Measurements from ENCODE around the gene PTPN11.
A peak's percentile ranks its signal among the peaks of the same experiment; 100 is the strongest.
"Not testable (repeated sequence)": the region's sequence is repeated elsewhere in the genome, so short reads cannot be mapped to it uniquely, and the experiment has no call there.

PTPN11 gene

GRCh38 chr12:112401903-112402498, 16.7 kb upstream of the PTPN11 start:
- Histone ChIP-seq H3K4me2 (ENCODE audit: insufficient read depth, low read length) (no peak overlapping the region), H4K20me1 (ENCODE audit: insufficient read depth, low read length) (peaks cover 22% of the 10 kb centered on the region), H3K4me3 (ENCODE audit: low read depth in 1 of 2, low read length in 2 of 2) (no peak overlapping the region), H3K27me3 (ENCODE audit: insufficient read depth, low read length, poor library complexity) (no peaks in the 10 kb centered on the region), H3K79me2 (ENCODE audit: insufficient read depth, low read length) (peaks cover 4% of the 10 kb centered on the region; the same call in 1 of the 2 replicates), H3K36me3 (ENCODE audit: insufficient read depth, low read length) (peaks cover 31% of the 10 kb centered on the region), H3K9me3 (ENCODE audit: insufficient read depth, low read length, severe bottlenecking) (no peaks in the 10 kb centered on the region), H3K9ac (ENCODE audit: low read depth, low read length) (no peak overlapping the region), H3K4me1 (ENCODE audit: insufficient read depth, low read length) (peaks cover 4% of the 10 kb centered on the region; the same call in 1 of the 2 replicates), H3K27ac (ENCODE audit: low read length) (no peak overlapping the region), H2AFZ (ENCODE audit: low read depth, low read length) (no peak overlapping the region)
- DNase-seq: no peak
- no peak for ATAC-seq (ENCODE audit: insufficient read depth, low read depth)
- no peak for TF ChIP-seq EZH2 (IDR thresholded peaks at IDR 0.05; ENCODE audit: borderline replicate concordance, low read depth, low read length, severe bottlenecking)
- TF ChIP-seq CTCF (IDR thresholded peaks at IDR 0.05; ENCODE audit: borderline replicate concordance, extremely low read depth, low read length, poor library complexity, severe bottlenecking): no peak

- Histone ChIP-seq H3K27me3 (ENCODE audit: insufficient read depth, low read length, poor library complexity) (no peaks in the 10 kb centered on the region), H4K20me1 (ENCODE audit: insufficient read depth, low read length) (peaks cover 35% of the 10 kb centered on the region), H3K9ac (ENCODE audit: low read depth, low read length) (no peak overlapping the region), H2AFZ (ENCODE audit: low read depth, low read length) (no peak overlapping the region), H3K36me3 (ENCODE audit: insufficient read depth, low read length) (peaks cover 53% of the 10 kb centered on the region), H3K4me2 (ENCODE audit: insufficient read depth, low read length) (peak overlapping the region; percentile 81), H3K79me2 (ENCODE audit: insufficient read depth, low read length) (peaks cover 27% of the 10 kb centered on the region), H3K4me3 (ENCODE audit: low read depth in 1 of 2, low read length in 2 of 2) (peak overlapping the region in 1 of 2 experiments; percentile 92; a peak in 1 of 4 replicates), H3K4me1 (ENCODE audit: insufficient read depth, low read length) (peaks cover 37% of the 10 kb centered on the region), H3K9me3 (ENCODE audit: insufficient read depth, low read length, severe bottlenecking) (no peaks in the 10 kb centered on the region), H3K27ac (ENCODE audit: low read length) (no peak overlapping the region)
- TF ChIP-seq CTCF (IDR thresholded peaks at IDR 0.05; ENCODE audit: borderline replicate concordance, extremely low read depth, low read length, poor library complexity, severe bottlenecking) (no peak), EZH2 (IDR thresholded peaks at IDR 0.05; ENCODE audit: borderline replicate concordance, low read depth, low read length, severe bottlenecking) (no peak)
- DNase-seq (no peak), ATAC-seq (ENCODE audit: insufficient read depth, low read depth) (no peak)
Observed at GRCh38 chr12:112406519-112407488, 11.9 kb upstream of the PTPN11 start.

GRCh38 chr12:112407683-112408082, 11.1 kb upstream of the PTPN11 start:
- H3K4me3 ChIP-seq (ENCODE audit: low read depth in 1 of 2, low read length in 2 of 2): peak overlapping the region in 1 of 2 experiments; percentile 92; a peak in 2 of 4 replicates

GRCh38 chr12:112408621-112409020, 10.1 kb upstream of the PTPN11 start:
- Histone ChIP-seq H2AFZ (ENCODE audit: low read depth, low read length) (peak overlapping the region; percentile 96), H4K20me1 (ENCODE audit: insufficient read depth, low read length) (peaks cover 35% of the 10 kb centered on the region), H3K4me3 (ENCODE audit: low read depth in 1 of 2, low read length in 2 of 2) (peak overlapping the region; percentile 91 to 92), H3K4me1 (ENCODE audit: insufficient read depth, low read length) (peaks cover 37% of the 10 kb centered on the region), H3K36me3 (ENCODE audit: insufficient read depth, low read length) (peaks cover 53% of the 10 kb centered on the region), H3K4me2 (ENCODE audit: insufficient read depth, low read length) (peak overlapping the region; percentile 81), H3K9ac (ENCODE audit: low read depth, low read length) (peak overlapping the region; percentile 82), H3K27me3 (ENCODE audit: insufficient read depth, low read length, poor library complexity) (no peaks in the 10 kb centered on the region), H3K79me2 (ENCODE audit: insufficient read depth, low read length) (peaks cover 27% of the 10 kb centered on the region), H3K9me3 (ENCODE audit: insufficient read depth, low read length, severe bottlenecking) (no peaks in the 10 kb centered on the region), H3K27ac (ENCODE audit: low read length) (peak overlapping the region; percentile 99)
- ATAC-seq (ENCODE audit: insufficient read depth, low read depth) (no peak), DNase-seq (no peak)
- no peak for TF ChIP-seq EZH2 (IDR thresholded peaks at IDR 0.05; ENCODE audit: borderline replicate concordance, low read depth, low read length, severe bottlenecking)

More at GRCh38 chr12:112407683-112408082, 11.1 kb upstream of the PTPN11 start:
- not testable (repeated sequence) for H2AFZ ChIP-seq (ENCODE audit: low read depth, low read length); H3K9me3 ChIP-seq (ENCODE audit: insufficient read depth, low read length, severe bottlenecking); ATAC-seq (ENCODE audit: insufficient read depth, low read depth); DNase-seq; H3K27me3 ChIP-seq (ENCODE audit: insufficient read depth, low read length, poor library complexity); H3K27ac ChIP-seq (ENCODE audit: low read length)
- peaks cover 27% of the 10 kb centered on the region for H3K79me2 ChIP-seq (ENCODE audit: insufficient read depth, low read length)
- H3K9ac ChIP-seq (ENCODE audit: low read depth, low read length): peak overlapping the region; percentile 82
- H3K36me3 ChIP-seq (ENCODE audit: insufficient read depth, low read length): peaks cover 53% of the 10 kb centered on the region
- H3K4me2 ChIP-seq (ENCODE audit: insufficient read depth, low read length): peak overlapping the region; percentile 81
- peaks cover 35% of the 10 kb centered on the region for H4K20me1 ChIP-seq (ENCODE audit: insufficient read depth, low read length)
- H3K4me1 ChIP-seq (ENCODE audit: insufficient read depth, low read length): peaks cover 37% of the 10 kb centered on the region

All from DND-41 (cell line).